IMR-90 (cell line): ENCODE measurements around the gene MNAT1. TPM values are rescaled to one million over a fixed set of nuclear protein-coding genes. Genes with fewer than 3 reads are reported as not detected.

Experiments
- ATAC-seq: fragments of 200-7000 bp; cut with Tn5 transposase; 2 replicates; pipeline ENCODE4 v1.9.1; 2020; ENCODE audit warnings: low read depth, mild to moderate bottlenecking, moderate library complexity
- BruUV-seq: library from RNA; stranded (reverse); fragments of 400-500 nt; replicated peaks from 2 replicates; lab custom pipeline; 2021; lab: Mats Ljungman, UMichigan
- CTCF ChIA-PET: fragments of 300-600 bp; formaldehyde crosslinking; extraction: SDS; loops from one replicate; lab custom pipeline; 2021; ENCODE audit warnings: antibody characterized with exemption; lab: Yijun Ruan, JAX
- POLR2A ChIA-PET: fragments of 300-600 bp; sonication (Branson Sonifier 250); formaldehyde crosslinking; loops from one replicate; lab custom pipeline; 2022; ENCODE audit warnings: antibody characterized with exemption; ENCODE audit not compliant: unreplicated experiment; lab: Charles Lee
- DNase-seq: peaks from one replicate; pipeline ENCODE4 v3.0.0; 2013
- H2AFZ ChIP-seq: replicated peaks from 2 replicates; pipeline ENCODE3; 2013; ENCODE audit warnings: low read length, mild to moderate bottlenecking; ENCODE audit not compliant: poor library complexity
- H2AK5ac ChIP-seq: 2 replicates; pipeline ENCODE4 v1.6.1; 2013; ENCODE audit warnings: low read depth, low read length, inconsistent platforms
- H2AK9ac ChIP-seq: replicated peaks from 2 replicates; pipeline ENCODE3; 2013; ENCODE audit warnings: mild to moderate bottlenecking, low read depth, low read length, moderate library complexity; ENCODE audit not compliant: poor library complexity
- H2BK120ac ChIP-seq: 2 replicates; pipeline ENCODE4 v1.6.1; 2013; ENCODE audit warnings: low read depth, low read length, inconsistent platforms
- H2BK15ac ChIP-seq: 3 replicates; pipeline ENCODE4 v1.6.1; 2013; ENCODE audit warnings: low read depth, low read length, inconsistent platforms
- H2BK20ac ChIP-seq: 2 replicates; pipeline ENCODE4 v1.6.1; 2013; ENCODE audit warnings: low read depth, mild to moderate bottlenecking, inconsistent platforms, low read length, moderate library complexity
- H2BK5ac ChIP-seq: 2 replicates; pipeline ENCODE4 v1.6.1; 2013; ENCODE audit warnings: mild to moderate bottlenecking, low read depth, low read length, inconsistent platforms; ENCODE audit not compliant: poor library complexity, severe bottlenecking
- H3K14ac ChIP-seq: replicated peaks from 2 replicates; pipeline ENCODE4 v1.6.1; 2013; ENCODE audit warnings: low read depth, low read length, inconsistent platforms
- H3K18ac ChIP-seq: 2 replicates; pipeline ENCODE4 v1.6.1; 2013; ENCODE audit warnings: low read depth, low read length, control low read depth
- H3K23ac ChIP-seq: 2 replicates; pipeline ENCODE4 v1.6.1; 2013; ENCODE audit warnings: low read depth, low read length, inconsistent platforms
- H3K27ac ChIP-seq: 2 replicates; pipeline ENCODE4 v1.5.1; 2013; ENCODE audit warnings: mild to moderate bottlenecking, control low read depth, low read length; ENCODE audit not compliant: insufficient read depth
- H3K27me3 ChIP-seq: 2 replicates; pipeline ENCODE4 v1.6.1; 2013; ENCODE audit warnings: low read length; ENCODE audit not compliant: control insufficient read depth, insufficient read depth
- H3K36me3 ChIP-seq: 2 replicates; pipeline ENCODE4 v1.6.1; 2013; ENCODE audit warnings: low read length, mixed read lengths; ENCODE audit not compliant: control insufficient read depth, insufficient read depth
- H3K4ac ChIP-seq: 2 replicates; pipeline ENCODE4 v1.6.1; 2013; ENCODE audit warnings: low read depth, low read length, inconsistent platforms
- H3K4me1 ChIP-seq: 2 replicates; pipeline ENCODE4 v1.6.1; 2013; ENCODE audit warnings: low read length, mixed read lengths; ENCODE audit not compliant: control insufficient read depth, insufficient read depth
- H3K4me2 ChIP-seq: 2 replicates; pipeline ENCODE4 v1.6.1; 2013; ENCODE audit warnings: low read depth, mild to moderate bottlenecking, control low read depth, low read length, moderate library complexity
- H3K4me3 ChIP-seq: 2 replicates; pipeline ENCODE4 v1.5.1; 2013; ENCODE audit warnings: low read depth, mild to moderate bottlenecking, control low read depth, low read length, moderate library complexity; ENCODE audit not compliant: insufficient read depth
- H3K56ac ChIP-seq: 2 replicates; pipeline ENCODE4 v1.6.1; 2013; ENCODE audit warnings: low read length, inconsistent platforms; ENCODE audit not compliant: insufficient read depth; ENCODE audit errors: extremely low read depth
- H3K79me1 ChIP-seq, 2 experiments: 2 replicates each; pipeline ENCODE4 v1.6.1; 2013; ENCODE audit warnings: low read length in 2 of 2, inconsistent platforms in 1 of 2, low read depth in 1 of 2
- H3K9ac ChIP-seq: 2 replicates; pipeline ENCODE4 v1.6.1; 2013; ENCODE audit warnings: low read depth, low read length, control low read depth
- H3K9me1 ChIP-seq: 2 replicates; pipeline ENCODE4 v1.6.1; 2013; ENCODE audit warnings: low read length, inconsistent platforms; ENCODE audit not compliant: insufficient read depth
- H3K9me3 ChIP-seq: 2 replicates; pipeline ENCODE4 v1.6.1; 2013; ENCODE audit warnings: low read length; ENCODE audit not compliant: control insufficient read depth, insufficient read depth
- H4K20me1 ChIP-seq: 2 replicates; pipeline ENCODE4 v1.6.1; 2013; ENCODE audit warnings: low read length, inconsistent platforms; ENCODE audit not compliant: insufficient read depth
- H4K5ac ChIP-seq: 2 replicates; pipeline ENCODE4 v1.6.1; 2013; ENCODE audit warnings: mild to moderate bottlenecking, low read depth, low read length, control low read depth
- H4K8ac ChIP-seq, 2 experiments: 2 replicates each; pipeline ENCODE4 v1.6.1; 2013; ENCODE audit warnings: low read depth in 2 of 2, low read length in 2 of 2, control low read depth in 1 of 2, inconsistent platforms in 1 of 2
- H4K91ac ChIP-seq: 2 replicates; pipeline ENCODE4 v1.6.1; 2013; ENCODE audit warnings: low read depth, low read length, inconsistent platforms; ENCODE audit not compliant: insufficient read depth
- BHLHE40 ChIP-seq: fragments of 150-350 bp; IDR thresholded peaks from 2 replicates; pipeline ENCODE4 v1.6.1; 2016; ENCODE audit warnings: mild to moderate bottlenecking, low read depth, low read length
- CTCF ChIP-seq: conservative IDR thresholded peaks from 2 replicates; pipeline ENCODE4 v1.5.1; 2012; ENCODE audit warnings: mild to moderate bottlenecking, low read depth, low read length, improper control_type of control experiment
- FOS ChIP-seq: fragments of 150-350 bp; IDR thresholded peaks from 2 replicates; pipeline ENCODE4 v1.6.1; 2016; ENCODE audit warnings: low read depth, low read length
- MAFK ChIP-seq: IDR thresholded peaks from 2 replicates; pipeline ENCODE4 v1.6.1; 2012; ENCODE audit warnings: low read depth, low read length, improper control_type of control experiment
- MAZ ChIP-seq: IDR thresholded peaks from 2 replicates; pipeline ENCODE4 v1.6.1; 2012; ENCODE audit warnings: low read depth, mild to moderate bottlenecking, low read length, improper control_type of control experiment, moderate library complexity, borderline replicate concordance
- MXI1 ChIP-seq: IDR thresholded peaks from 2 replicates; pipeline ENCODE4 v1.6.1; 2012; ENCODE audit warnings: low read depth, mild to moderate bottlenecking, low read length, moderate library complexity, borderline replicate concordance
- POLR2A ChIP-seq: IDR thresholded peaks from 2 replicates; pipeline ENCODE4 v1.6.1; 2012; ENCODE audit warnings: mild to moderate bottlenecking, low read depth, low read length
- RCOR1 ChIP-seq: IDR thresholded peaks from 2 replicates; pipeline ENCODE4 v1.6.1; 2012; ENCODE audit warnings: mild to moderate bottlenecking, low read length, improper control_type of control experiment; ENCODE audit not compliant: insufficient replicate concordance
- RFX5 ChIP-seq: IDR thresholded peaks from 2 replicates; pipeline ENCODE4 v1.8.0; 2012; ENCODE audit warnings: low read depth, mild to moderate bottlenecking, low read length, moderate library complexity
- SMC3 ChIP-seq: fragments of 150-350 bp; IDR thresholded peaks from 2 replicates; pipeline ENCODE4 v1.6.1; 2016; ENCODE audit warnings: low read depth, mild to moderate bottlenecking, antibody characterized with exemption, low read length, moderate library complexity
- USF2 ChIP-seq: fragments of 150-350 bp; IDR thresholded peaks from 2 replicates; pipeline ENCODE4 v1.6.1; 2017; ENCODE audit warnings: mild to moderate bottlenecking, antibody characterized with exemption, low read length, low read depth
- WGBS, 2 experiments: methylation state at CpG; one replicate each; pipeline versions ENCODE4 v1.1.5 to v1.1.7; 2013; ENCODE audit warnings: missing lambda C conversion rate in 2 of 2; ENCODE audit not compliant: insufficient read length in 1 of 2; ENCODE audit errors: extremely low coverage in 2 of 2; 5-methylcytosine and 5-hydroxymethylcytosine counted together
- dilution Hi-C: fragments of 300-500 bp; cut with HindIII; formaldehyde crosslinking; loops from one replicate; pipeline ENCODE4 v1.14.3; 2018; ENCODE audit warnings: low sequenced_read_pairs; ENCODE audit not compliant: unreplicated experiment
- in situ Hi-C: fragments of 300-500 bp; cut with MboI; formaldehyde crosslinking; loops from 3 replicates; pipeline ENCODE4 v1.14.3; 2019; ENCODE audit warnings: low sequenced_read_pairs, inconsistent platforms, mixed read lengths
- intact Hi-C: fragments of 100-400 bp; cut with micrococcal nuclease; formaldehyde crosslinking; loops from 2 replicates; pipeline ENCODE4 v1.10.0; 2022
- polyA plus RNA-seq, 3 experiments: library from polyadenylated mRNA; depleted of rRNA; stranded (reverse); fragments of >200 nt; gene quantifications; 2 replicates each; pipeline ENCODE4 v1.2.3, GENCODE V29; 2012; ENCODE audit warnings: low replicate concordance in 1 of 3
- total RNA-seq: library from RNA; depleted of rRNA; stranded (reverse); fragments of >200 nt; gene quantifications from 2 replicates; pipeline ENCODE4 v1.2.3, GENCODE V29; 2012

MNAT1 gene
- total and polyA plus RNA-seq, 2 of the 4 experiments (the other 2 are of a cell fraction), result 48.2 to 53.0 TPM

GRCh38 chr14:60722357-60723115 is 12.0 kb upstream of the MNAT1 start:
- 0% methylated on average over 1 of the region's 60 CpGs; no CpG with 5 or more reads in 1 of the 2 experiments for WGBS, 2 experiments
- peaks cover 16% of the 10 kb centered on the region for H3K36me3 ChIP-seq
- peak overlapping the region; percentile 55 for H2AK5ac ChIP-seq
- no peak overlapping the region for H2BK15ac ChIP-seq
- H2BK120ac ChIP-seq, result peak overlapping the region; percentile 63; the same call in 1 of the 2 replicates
- peak overlapping the region; percentile 90 for H2AFZ ChIP-seq
- peak; percentile 79 for DNase-seq
- no peaks in the 10 kb centered on the region for H3K27me3 ChIP-seq
- H2AK9ac ChIP-seq, result peak overlapping the region; percentile 78
- TF ChIP-seq SMC3 (no peak), POLR2A (no peak), USF2 (no peak), FOS (no peak), MXI1 (peak; percentile 88; the same call in 1 of the 2 replicates), MAFK (no peak), BHLHE40 (no peak), CTCF (no peak), RCOR1 (no peak), RFX5 (no peak), MAZ (peak; percentile 14; the same call in 1 of the 2 replicates)
- peak overlapping the region; percentile 78 for H3K4ac ChIP-seq
- peak overlapping the region; percentile 73 for H3K4me2 ChIP-seq
- dilution Hi-C loops (no loop called here), intact Hi-C loops (loop anchor here (1.0 to 5.0 kb wide), 2 partner anchors 259 to 380 kb away; partner anchors contain the start of genes SLC38A6 and TRMT5), in situ Hi-C loops (loop anchor here (5.0 kb wide), 2 partner anchors 85 to 260 kb away; partner anchors contain the start of genes SLC38A6 and TRMT5)
- H4K20me1 ChIP-seq, result peaks cover 39% of the 10 kb centered on the region; the same call in 1 of the 2 replicates
- POLR2A ChIA-PET, result interaction anchor here (0.5 to 0.6 kb wide), 3 partner anchors 14 to 496 kb away, joined by 3 to 8 read pairs (median 7); no protein-coding TSS in a partner anchor
- peak; percentile 41 for ATAC-seq
- peak overlapping the region in 1 of 2 experiments; percentile 86; a peak in 2 of 4 replicates for H4K8ac ChIP-seq
- peak overlapping the region; percentile 72; the same call in 1 of the 2 replicates for H3K23ac ChIP-seq
- peak overlapping the region; percentile 90 for H3K14ac ChIP-seq
- CTCF ChIA-PET, result interaction anchor here (0.7 to 1.6 kb wide), 3 partner anchors 113 to 258 kb away, joined by 3 read pairs; partner anchors contain the start of genes SLC38A6 and TRMT5
- no peak overlapping the region; the same call in 1 of the 2 replicates for H4K5ac ChIP-seq
- H3K9me3 ChIP-seq, result no peaks in the 10 kb centered on the region
- peak overlapping the region; percentile 97 for H2BK5ac ChIP-seq
- H3K4me1 ChIP-seq, result peaks cover 10% of the 10 kb centered on the region
- H3K9me1 ChIP-seq, result peaks cover 9% of the 10 kb centered on the region
- peak overlapping the region; percentile 98; the same call in 1 of the 2 replicates for H3K18ac ChIP-seq
- H3K27ac ChIP-seq, result peak overlapping the region; percentile 78
- H3K4me3 ChIP-seq, result peak overlapping the region; percentile 71
- peaks cover 19 to 40% of the 10 kb centered on the region in 2 experiments; a peak in 3 of 4 replicates for H3K79me1 ChIP-seq
- H2BK20ac ChIP-seq, result no peak overlapping the region
- H4K91ac ChIP-seq, result peak overlapping the region; percentile 66; the same call in 1 of the 2 replicates
- H3K9ac ChIP-seq, result peak overlapping the region; percentile 80
- peak overlapping the region; percentile 88 for H3K56ac ChIP-seq
- BruUV-seq, result no TSS peak
